GM18511 (cell line): ENCODE results near the gene NCOA6.
A peak's percentile ranks its signal among the peaks of the same experiment; 100 is the strongest.
"Not testable (repeated sequence)": the region's sequence is repeated elsewhere in the genome, so short reads cannot be mapped to it uniquely, and the experiment has no call there.

Experiments used
- ATAC-seq: cut with Tn5 transposase; IDR thresholded peaks from one replicate; pipeline ENCODE4 v1.9.1; 2021; ENCODE audit warnings: mild to moderate bottlenecking, moderate library complexity; ENCODE audit not compliant: unreplicated experiment

The NCOA6 gene

GRCh38 chr20:34831936-34832335 is 6.5 kb upstream of the NCOA6 start:
- no peak for ATAC-seq

- no peak for ATAC-seq
Measured at GRCh38 chr20:34829191-34829590, 3.7 kb upstream of the NCOA6 start.

GRCh38 chr20:34824806-34825529 is 483 bp downstream of the NCOA6 start:
- peak; percentile 81 for ATAC-seq

GRCh38 chr20:34824452-34824805 is 1.0 kb downstream of the NCOA6 start:
- peak; percentile 69 for ATAC-seq

GRCh38 chr20:34824026-34824425 is 1.4 kb downstream of the NCOA6 start:
- ATAC-seq, result no peak

- ATAC-seq, result no peak
Measured at GRCh38 chr20:34820805-34821578, 4.5 kb downstream of the NCOA6 start.

GRCh38 chr20:34817801-34818200 is 7.7 kb downstream of the NCOA6 start:
- no peak for ATAC-seq

GRCh38 chr20:34817072-34817471 is 8.4 kb downstream of the NCOA6 start:
- ATAC-seq, result no peak

- ATAC-seq, result no peak
Measured at GRCh38 chr20:34815636-34816035, 9.8 kb downstream of the NCOA6 start.

GRCh38 chr20:34808583-34808982 is 16.9 kb downstream of the NCOA6 start:
- no peak for ATAC-seq

GRCh38 chr20:34807944-34808465 is 17.4 kb downstream of the NCOA6 start:
- ATAC-seq, result not testable (repeated sequence)

GRCh38 chr20:34806255-34806654 is 19.2 kb downstream of the NCOA6 start:
- ATAC-seq, result no peak

- ATAC-seq, result no peak
Measured at GRCh38 chr20:34798871-34799270, 26.6 kb downstream of the NCOA6 start.

- ATAC-seq, result no peak
Measured at GRCh38 chr20:34798328-34798727, 27.1 kb downstream of the NCOA6 start.

- no peak for ATAC-seq
Measured at GRCh38 chr20:34797012-34797995, 28.1 kb downstream of the NCOA6 start.

GRCh38 chr20:34794006-34794585 is 31.4 kb downstream of the NCOA6 start:
- no peak for ATAC-seq

GRCh38 chr20:34792687-34793363 is 32.6 kb downstream of the NCOA6 start:
- ATAC-seq, result no peak

- ATAC-seq, result no peak
Measured at GRCh38 chr20:34791289-34792020, 34.0 kb downstream of the NCOA6 start.

- no peak for ATAC-seq
Measured at GRCh38 chr20:34781220-34781619, 44.2 kb downstream of the NCOA6 start.
